ENCODE measurements around the gene HSPB2. TPM values are rescaled to one million over a fixed set of nuclear protein-coding genes. Genes with fewer than 3 reads are reported as not detected.

The HSPB2 gene
- total and polyA plus RNA-seq, 10 of the 15 experiments (the other 5 are each of a cell fraction or from before 2014, with no cell fraction given): not detected

DNA sequence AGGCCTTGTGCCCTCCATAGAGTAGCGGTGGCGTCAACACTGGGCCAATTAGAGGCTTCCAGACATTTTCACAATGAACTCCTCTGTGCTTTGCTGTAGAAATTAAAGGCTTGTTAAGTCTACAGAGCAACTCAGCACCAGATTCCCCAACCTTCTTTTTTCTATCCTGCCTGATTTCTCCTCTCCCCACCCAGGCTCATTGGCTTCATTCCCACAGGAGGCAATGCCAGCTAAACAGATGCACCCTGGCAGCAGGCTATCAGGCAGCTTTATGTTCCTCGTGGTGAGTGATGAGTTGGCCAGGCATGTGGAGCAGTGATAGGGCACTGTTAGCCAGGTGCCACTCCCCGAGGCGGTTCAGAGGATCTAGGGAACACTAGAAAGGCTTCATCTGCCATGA, 29.4 kb downstream of the HSPB2 start:
- Histone ChIP-seq H3K4me3 (no peak overlapping the region), H2AFZ (ENCODE audit: control insufficient read depth, low read depth, low read length) (no peak overlapping the region), H3K4me1 (ENCODE audit: control insufficient read depth, insufficient read depth, low read length) (peaks cover 22% of the 10 kb centered on the region), H3K9ac (ENCODE audit: control insufficient read depth, insufficient read depth, low read length) (no peak overlapping the region), H3K4me2 (ENCODE audit: control insufficient read depth, insufficient read depth) (no peak overlapping the region), H3K79me2 (ENCODE audit: control insufficient read depth, insufficient read depth, low read length) (no peaks in the 10 kb centered on the region), H3K36me3 (ENCODE audit: control insufficient read depth in 2 of 2, insufficient read depth in 2 of 2, low read length in 1 of 2) (no peaks in the 10 kb centered on the region), H3K9me3 (replicated peaks; ENCODE audit: control insufficient read depth, insufficient read depth, low read length) (no peaks in the 10 kb centered on the region), H4K20me1 (ENCODE audit: control insufficient read depth, insufficient read depth) (no peaks in the 10 kb centered on the region), H3K27me3 (replicated peaks in 1 of 2; ENCODE audit: control insufficient read depth in 2 of 2, insufficient read depth in 2 of 2, low read length in 1 of 2) (0 out of 4 replicates have a peak, but pooled peaks cover 0 to 1% of the 10 kb centered on the region in 2 experiments), H3K27ac (ENCODE audit: control insufficient read depth, insufficient read depth) (no peak overlapping the region)
- no TSS peak for BruUV-seq (replicated peaks)
- SMC1A ChIA-PET (ENCODE audit: uncharacterized antibody, unreplicated experiment): interaction anchor here (0.8 kb wide), 1 partner anchor 40 kb away, joined by 3 read pairs; no protein-coding TSS in a partner anchor
- DNase-seq (ENCODE audit: low read depth, low spot score) (no peak), FAIRE-seq (no peak), ATAC-seq (no peak)
- in situ Hi-C loops (cut with MboI) (loop anchor here (10.0 kb wide), 1 partner anchor 57 kb away; no protein-coding TSS in a partner anchor), intact Hi-C loops (cut with micrococcal nuclease; ENCODE audit: unreplicated experiment) (no loop called here)
- CTCF ChIA-PET: interaction anchor here (1.0 to 2.0 kb wide), 3 partner anchors 10 to 16 kb away, joined by 3 to 8 read pairs (median 4); no protein-coding TSS in a partner anchor
- 70% methylated on average over 5 of the region's 5 CpGs for WGBS (ENCODE audit: insufficient coverage, insufficient replicate concordance, low lambda C conversion rate, missing lambda C conversion rate)
- RAD21 ChIA-PET (ENCODE audit: unreplicated experiment): interaction anchor here (1.4 kb wide), 1 partner anchor 10 kb away, joined by 3 read pairs; no protein-coding TSS in a partner anchor
- TF ChIP-seq YY1 (IDR thresholded peaks at IDR 0.05; ENCODE audit: low read depth, low read length) (no peak), NR2C1 (IDR thresholded peaks at IDR 0.05) (no peak), TBL1XR1 (IDR thresholded peaks at IDR 0.05; ENCODE audit: low read depth, low read length) (no peak), ZNF622 (IDR thresholded peaks at IDR 0.05) (no peak), FOS (IDR thresholded peaks at IDR 0.05; ENCODE audit: borderline replicate concordance, extremely low read depth, insufficient read length) (no peak), IRF4 (IDR thresholded peaks at IDR 0.05; ENCODE audit: low read depth, low read length) (no peak), NFYA (IDR thresholded peaks at IDR 0.05; ENCODE audit: borderline replicate concordance, low read depth, low read length) (no peak), KAT2A (conservative IDR thresholded peaks at IDR 0.05; ENCODE audit: control insufficient read depth, low read depth, low read length) (no peak), KDM1A (IDR thresholded peaks at IDR 0.05; ENCODE audit: borderline replicate concordance) (no peak), RELA (IDR thresholded peaks at IDR 0.05; ENCODE audit: borderline replicate concordance, partially characterized antibody) (no peak), RB1 (IDR thresholded peaks at IDR 0.05; ENCODE audit: borderline replicate concordance) (no peak), NBN (IDR thresholded peaks at IDR 0.05) (no peak), ZNF217 (IDR thresholded peaks at IDR 0.05) (no peak), KLF5 (IDR thresholded peaks at IDR 0.05; ENCODE audit: partially characterized antibody) (no peak)
- TF ChIP-seq, protein P1, sequence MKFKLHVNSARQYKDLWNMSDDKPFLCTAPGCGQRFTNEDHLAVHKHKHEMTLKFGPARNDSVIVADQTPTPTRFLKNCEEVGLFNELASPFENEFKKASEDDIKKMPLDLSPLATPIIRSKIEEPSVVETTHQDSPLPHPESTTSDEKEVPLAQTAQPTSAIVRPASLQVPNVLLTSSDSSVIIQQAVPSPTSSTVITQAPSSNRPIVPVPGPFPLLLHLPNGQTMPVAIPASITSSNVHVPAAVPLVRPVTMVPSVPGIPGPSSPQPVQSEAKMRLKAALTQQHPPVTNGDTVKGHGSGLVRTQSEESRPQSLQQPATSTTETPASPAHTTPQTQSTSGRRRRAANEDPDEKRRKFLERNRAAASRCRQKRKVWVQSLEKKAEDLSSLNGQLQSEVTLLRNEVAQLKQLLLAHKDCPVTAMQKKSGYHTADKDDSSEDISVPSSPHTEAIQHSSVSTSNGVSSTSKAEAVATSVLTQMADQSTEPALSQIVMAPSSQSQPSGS (IDR thresholded peaks at IDR 0.05; ENCODE audit: low read length): no peak
- TF ChIP-seq, protein P2, sequence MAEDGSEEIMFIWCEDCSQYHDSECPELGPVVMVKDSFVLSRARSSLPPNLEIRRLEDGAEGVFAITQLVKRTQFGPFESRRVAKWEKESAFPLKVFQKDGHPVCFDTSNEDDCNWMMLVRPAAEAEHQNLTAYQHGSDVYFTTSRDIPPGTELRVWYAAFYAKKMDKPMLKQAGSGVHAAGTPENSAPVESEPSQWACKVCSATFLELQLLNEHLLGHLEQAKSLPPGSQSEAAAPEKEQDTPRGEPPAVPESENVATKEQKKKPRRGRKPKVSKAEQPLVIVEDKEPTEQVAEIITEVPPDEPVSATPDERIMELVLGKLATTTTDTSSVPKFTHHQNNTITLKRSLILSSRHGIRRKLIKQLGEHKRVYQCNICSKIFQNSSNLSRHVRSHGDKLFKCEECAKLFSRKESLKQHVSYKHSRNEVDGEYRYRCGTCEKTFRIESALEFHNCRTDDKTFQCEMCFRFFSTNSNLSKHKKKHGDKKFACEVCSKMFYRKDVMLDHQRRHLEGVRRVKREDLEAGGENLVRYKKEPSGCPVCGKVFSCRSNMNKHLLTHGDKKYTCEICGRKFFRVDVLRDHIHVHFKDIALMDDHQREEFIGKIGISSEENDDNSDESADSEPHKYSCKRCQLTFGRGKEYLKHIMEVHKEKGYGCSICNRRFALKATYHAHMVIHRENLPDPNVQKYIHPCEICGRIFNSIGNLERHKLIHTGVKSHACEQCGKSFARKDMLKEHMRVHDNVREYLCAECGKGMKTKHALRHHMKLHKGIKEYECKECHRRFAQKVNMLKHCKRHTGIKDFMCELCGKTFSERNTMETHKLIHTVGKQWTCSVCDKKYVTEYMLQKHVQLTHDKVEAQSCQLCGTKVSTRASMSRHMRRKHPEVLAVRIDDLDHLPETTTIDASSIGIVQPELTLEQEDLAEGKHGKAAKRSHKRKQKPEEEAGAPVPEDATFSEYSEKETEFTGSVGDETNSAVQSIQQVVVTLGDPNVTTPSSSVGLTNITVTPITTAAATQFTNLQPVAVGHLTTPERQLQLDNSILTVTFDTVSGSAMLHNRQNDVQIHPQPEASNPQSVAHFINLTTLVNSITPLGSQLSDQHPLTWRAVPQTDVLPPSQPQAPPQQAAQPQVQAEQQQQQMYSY (CRISPR knock-in tag; IDR thresholded peaks at IDR 0.05): no peak
- TF ChIP-seq, protein P3, sequence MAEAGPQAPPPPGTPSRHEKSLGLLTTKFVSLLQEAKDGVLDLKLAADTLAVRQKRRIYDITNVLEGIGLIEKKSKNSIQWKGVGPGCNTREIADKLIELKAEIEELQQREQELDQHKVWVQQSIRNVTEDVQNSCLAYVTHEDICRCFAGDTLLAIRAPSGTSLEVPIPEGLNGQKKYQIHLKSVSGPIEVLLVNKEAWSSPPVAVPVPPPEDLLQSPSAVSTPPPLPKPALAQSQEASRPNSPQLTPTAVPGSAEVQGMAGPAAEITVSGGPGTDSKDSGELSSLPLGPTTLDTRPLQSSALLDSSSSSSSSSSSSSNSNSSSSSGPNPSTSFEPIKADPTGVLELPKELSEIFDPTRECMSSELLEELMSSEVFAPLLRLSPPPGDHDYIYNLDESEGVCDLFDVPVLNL (IDR thresholded peaks at IDR 0.05; ENCODE audit: low read depth, low read length): no peak
- TF ChIP-seq, protein P4, sequence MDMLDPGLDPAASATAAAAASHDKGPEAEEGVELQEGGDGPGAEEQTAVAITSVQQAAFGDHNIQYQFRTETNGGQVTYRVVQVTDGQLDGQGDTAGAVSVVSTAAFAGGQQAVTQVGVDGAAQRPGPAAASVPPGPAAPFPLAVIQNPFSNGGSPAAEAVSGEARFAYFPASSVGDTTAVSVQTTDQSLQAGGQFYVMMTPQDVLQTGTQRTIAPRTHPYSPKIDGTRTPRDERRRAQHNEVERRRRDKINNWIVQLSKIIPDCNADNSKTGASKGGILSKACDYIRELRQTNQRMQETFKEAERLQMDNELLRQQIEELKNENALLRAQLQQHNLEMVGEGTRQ (IDR thresholded peaks at IDR 0.05; ENCODE audit: borderline replicate concordance, low read depth, low read length): no peak
- TF ChIP-seq, protein P5, sequence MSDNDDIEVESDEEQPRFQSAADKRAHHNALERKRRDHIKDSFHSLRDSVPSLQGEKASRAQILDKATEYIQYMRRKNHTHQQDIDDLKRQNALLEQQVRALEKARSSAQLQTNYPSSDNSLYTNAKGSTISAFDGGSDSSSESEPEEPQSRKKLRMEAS (IDR thresholded peaks at IDR 0.05; ENCODE audit: low read depth, low read length): no peak
- POLR2A ChIA-PET: no interaction called here
